Pancreas (tissue), 10 donors: ENCODE data around the gene NOCT. TPM values are rescaled to one million over a fixed set of nuclear protein-coding genes. Genes with fewer than 3 reads are reported as not detected.
"Not testable (repeated sequence)": the region's sequence is repeated elsewhere in the genome, so short reads cannot be mapped to it uniquely, and the experiment has no call there.

Source experiments
- ATAC-seq, 4 donors: fragments of 200-7000 bp; cut with Tn5 transposase; one replicate each; pipeline versions ENCODE4 v1.8.0 to v1.9.1; 2020; ENCODE audit warnings: mild to moderate bottlenecking in 4 of 4, moderate library complexity in 4 of 4
- DNase-seq, 6 donors: peaks; one replicate each; pipeline ENCODE4 v3.0.0-alpha.2; 2020
- FAIRE-seq: peaks from 2 replicates; lab custom pipeline; 2012; peaks lifted over from hg19 to GRCh38; lab: Jason Lieb, UNC
- H3K27ac ChIP-seq, 4 donors: fragments of 200-600 bp; sonication (generic); 1 replicate in 3 of 4; 2 replicates in 1 of 4; pipeline versions ENCODE4 v1.5.0 to v1.8.0; 2020
- H3K27me3 ChIP-seq, 4 donors: fragments of 200-600 bp; one replicate each; pipeline ENCODE4 v1.8.0; 2021
- H3K36me3 ChIP-seq, 3 donors: fragments of 200-600 bp; sonication (generic) in 1 of 3; one replicate each; pipeline versions ENCODE4 v1.5.0 to v1.8.0; 2020 to 2021
- H3K4me1 ChIP-seq, 3 donors: fragments of 200-600 bp; one replicate each; pipeline ENCODE4 v1.8.0; 2021
- H3K4me3 ChIP-seq, 4 donors: fragments of 200-600 bp; sonication (generic) in 2 of 4; one replicate each; pipeline versions ENCODE4 v1.5.0 to v1.8.0; 2020 to 2021
- H3K9me3 ChIP-seq, 4 donors: fragments of 200-600 bp; one replicate each; pipeline ENCODE4 v1.8.0; 2021
- WGBS, 2 donors: extraction: QIAGEN DNeasy Blood & Tissue Kit; methylation state at CpG; one replicate each; pipeline ENCODE4 v1.1.7; 2013; 5-methylcytosine and 5-hydroxymethylcytosine counted together
- intact Hi-C, 3 donors: fragments of 100-400 bp; cut with DNase I; formaldehyde crosslinking; loops; one replicate each; pipeline versions ENCODE4 v1.11.1 to v1.14.2; 2022
- polyA plus RNA-seq, 2 donors: library from polyadenylated mRNA; stranded (reverse); fragments of 200-250 nt; gene quantifications; one replicate each; pipeline ENCODE4 v1.2.3, GENCODE V29; 2013
- total RNA-seq, 6 donors: library from RNA; stranded (reverse); fragmentation: NEBNext Ultra II Directional in 4 of 6; extraction: Animal tissue kit (Norgen Biotek cat#: 25700) in 4 of 6; gene quantifications; one replicate each; pipeline versions ENCODE4 v1.2.1 to v1.2.4, GENCODE V29; 2021 to 2023
- TF ChIP-seq, protein P1 (sequence below), 4 donors: fragments of 200-600 bp; sonication (generic) in 3 of 4; IDR thresholded peaks; one replicate each; pipeline versions ENCODE4 v1.5.0 to v1.8.0; 2021; ENCODE audit warnings: antibody characterized with exemption in 4 of 4
- donor health status: healthy with polysubstance abuse.
- donor health status: DM: no; HTN: no; CAD: no; lungs with moderate emphysema.
- donor health status: DM: no; HTN: no; CAD: no.
- donor health status: control.
- donor health status: control.
- donor health status: Bipolar disorder and iron deficiency.
- donor health status: DM: yes; HTN: yes; CAD: no.
- donor health status: DM: no; HTN: no; CAD: no.
- donor health status: DM: no; HTN: no; CAD: no.
- donor health status: DM: yes; HTN: yes; CAD: no.

Gene NOCT
- total and polyA plus RNA-seq, 8 donors, result 1.6 to 4.4 (median 3.0) TPM

DNA sequence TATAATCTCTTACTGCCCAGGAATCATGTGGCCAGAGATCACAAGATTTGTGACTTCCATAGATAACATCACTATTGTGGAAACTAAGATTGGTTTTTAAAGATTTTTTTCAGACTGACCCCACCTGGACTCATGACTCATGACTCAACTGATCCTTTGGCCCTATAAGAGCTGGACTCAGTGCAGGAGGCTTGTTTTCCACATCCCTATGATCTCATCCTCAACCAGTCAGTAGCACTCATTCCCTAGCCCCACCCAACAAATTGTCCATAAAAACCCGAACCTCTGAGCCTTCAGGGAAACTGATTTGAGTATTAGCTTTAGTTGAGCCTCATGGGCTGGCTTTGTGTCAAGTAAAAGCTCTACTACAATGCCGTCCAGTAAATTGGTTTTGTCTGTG, 7.9 kb upstream of the NOCT start:
- no peak for ATAC-seq
- no peak overlapping the region for H3K27ac ChIP-seq
- no peaks in the 10 kb centered on the region for H3K27me3 ChIP-seq
- H3K4me1 ChIP-seq, result no peaks in the 10 kb centered on the region
- no peak for FAIRE-seq
- DNase-seq, result no peak
- TF ChIP-seq, protein P1, sequence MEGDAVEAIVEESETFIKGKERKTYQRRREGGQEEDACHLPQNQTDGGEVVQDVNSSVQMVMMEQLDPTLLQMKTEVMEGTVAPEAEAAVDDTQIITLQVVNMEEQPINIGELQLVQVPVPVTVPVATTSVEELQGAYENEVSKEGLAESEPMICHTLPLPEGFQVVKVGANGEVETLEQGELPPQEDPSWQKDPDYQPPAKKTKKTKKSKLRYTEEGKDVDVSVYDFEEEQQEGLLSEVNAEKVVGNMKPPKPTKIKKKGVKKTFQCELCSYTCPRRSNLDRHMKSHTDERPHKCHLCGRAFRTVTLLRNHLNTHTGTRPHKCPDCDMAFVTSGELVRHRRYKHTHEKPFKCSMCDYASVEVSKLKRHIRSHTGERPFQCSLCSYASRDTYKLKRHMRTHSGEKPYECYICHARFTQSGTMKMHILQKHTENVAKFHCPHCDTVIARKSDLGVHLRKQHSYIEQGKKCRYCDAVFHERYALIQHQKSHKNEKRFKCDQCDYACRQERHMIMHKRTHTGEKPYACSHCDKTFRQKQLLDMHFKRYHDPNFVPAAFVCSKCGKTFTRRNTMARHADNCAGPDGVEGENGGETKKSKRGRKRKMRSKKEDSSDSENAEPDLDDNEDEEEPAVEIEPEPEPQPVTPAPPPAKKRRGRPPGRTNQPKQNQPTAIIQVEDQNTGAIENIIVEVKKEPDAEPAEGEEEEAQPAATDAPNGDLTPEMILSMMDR (IDR thresholded peaks at IDR 0.05), result no peak
- WGBS, 2 donors, result 90 to 92% methylated on average over 2 of the region's 2 CpGs
- intact Hi-C loops, result no loop called here
- no peak overlapping the region for H3K4me3 ChIP-seq
- no peaks in the 10 kb centered on the region for H3K9me3 ChIP-seq
- H3K36me3 ChIP-seq, result no peaks in the 10 kb centered on the region

DNA sequence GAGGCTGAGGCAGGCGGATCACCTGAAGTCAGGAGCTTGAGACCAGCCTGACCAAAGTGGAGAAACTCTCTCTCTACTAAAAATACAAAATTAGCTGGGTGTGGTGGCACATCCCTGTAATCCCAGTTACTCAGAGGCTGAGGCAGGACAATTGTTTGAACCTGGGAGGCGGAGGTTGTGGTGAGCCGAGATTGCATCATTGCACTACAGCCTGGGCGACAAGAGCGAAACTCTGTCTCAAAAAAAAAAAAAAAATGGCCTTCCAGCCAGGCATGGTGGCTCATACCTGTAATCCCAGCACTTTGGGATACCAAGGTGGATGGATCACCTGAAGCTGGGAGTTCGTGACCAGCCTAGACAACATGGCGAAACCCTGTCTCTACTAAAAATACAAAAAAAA, 7.3 kb upstream of the NOCT start:
- H3K9me3 ChIP-seq, intact Hi-C loops, DNase-seq, ATAC-seq, FAIRE-seq, H3K27ac ChIP-seq, H3K4me1 ChIP-seq, H3K27me3 ChIP-seq, H3K36me3 ChIP-seq, H3K4me3 ChIP-seq: not testable (repeated sequence)
- 94 to 96% methylated on average over 7 of the region's 7 CpGs for WGBS, 2 donors

DNA sequence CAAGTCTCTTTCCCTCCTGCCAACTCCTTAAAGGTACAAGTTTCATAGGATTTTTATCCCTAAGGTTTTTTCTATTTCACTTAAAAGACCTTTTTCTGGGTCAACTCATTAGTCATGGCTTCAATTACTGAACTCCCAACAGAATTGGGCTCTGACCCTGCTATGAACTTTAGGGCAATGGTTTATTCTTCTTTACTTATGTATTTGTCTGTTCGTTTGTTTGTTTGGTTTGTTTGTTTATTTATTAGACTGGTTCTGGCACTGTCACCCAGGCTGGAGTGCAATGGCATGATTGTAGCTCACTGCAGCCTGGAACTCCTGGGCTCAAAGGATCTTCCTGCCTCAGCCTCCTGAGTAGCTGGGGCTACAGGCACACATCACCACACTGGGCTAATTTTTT, 5.9 kb upstream of the NOCT start:
- Histone ChIP-seq H3K9me3 (no peaks in the 10 kb centered on the region), H3K4me3 (no peak overlapping the region), H3K27ac (no peak overlapping the region), H3K36me3 (no peaks in the 10 kb centered on the region), H3K4me1 (peaks cover 6 to 8% (median 8%) of the 10 kb centered on the region in 3 donors), H3K27me3 (no peaks in the 10 kb centered on the region)
- DNase-seq (no peak), FAIRE-seq (no peak), ATAC-seq (no peak)
- TF ChIP-seq, protein P1 (IDR thresholded peaks at IDR 0.05), result no peak
- intact Hi-C loops, result no loop called here
- WGBS, 2 donors, result 13 to 26% methylated on average over 1 of the region's 1 CpG

DNA sequence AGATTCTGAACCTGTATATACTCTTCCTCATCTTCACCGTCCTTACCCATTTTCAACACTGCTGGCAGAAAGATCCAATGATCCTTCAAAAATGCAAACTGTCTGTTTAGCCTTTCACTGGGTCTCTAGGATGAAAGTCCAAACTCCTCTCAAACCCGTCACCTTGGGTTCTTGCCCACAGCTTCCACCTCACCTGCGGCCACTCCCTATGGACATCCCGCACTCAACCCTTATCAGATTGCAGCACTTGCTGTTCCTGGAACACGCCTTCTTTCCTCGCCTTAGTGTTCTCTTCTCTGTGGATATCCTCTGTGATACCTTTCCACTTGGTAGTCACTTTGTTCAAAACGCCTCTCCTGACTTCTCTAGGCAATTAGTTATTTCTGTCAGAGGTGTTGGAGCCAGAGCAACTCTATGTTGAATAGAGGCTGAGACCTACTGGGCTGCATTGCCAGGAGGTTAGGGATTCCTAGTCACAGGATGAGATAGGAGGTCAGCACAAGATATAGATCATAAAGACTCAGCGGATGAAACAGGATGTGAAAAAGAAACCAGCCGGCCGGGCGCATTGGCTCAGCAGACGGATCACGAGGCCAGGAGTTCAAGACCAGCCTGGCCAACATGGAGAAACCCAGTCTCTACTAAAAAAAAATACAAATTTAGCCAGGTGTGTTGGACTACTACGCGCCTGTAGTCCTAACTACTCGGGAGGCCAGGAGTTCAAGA, 4.2 kb upstream of the NOCT start:
- Histone ChIP-seq H3K9me3 (no peaks in the 10 kb centered on the region), H3K4me1 (peaks cover 6 to 12% (median 11%) of the 10 kb centered on the region in 3 donors), H3K4me3 (no peak overlapping the region), H3K27me3 (no peaks in the 10 kb centered on the region), H3K27ac (no peak overlapping the region), H3K36me3 (no peaks in the 10 kb centered on the region)
- FAIRE-seq (no peak), DNase-seq (no peak), ATAC-seq (no peak)
- WGBS, 2 donors, result 86% methylated on average over 16 of the region's 16 CpGs
- TF ChIP-seq, protein P1 (IDR thresholded peaks at IDR 0.05), result no peak
- intact Hi-C loops, result no loop called here

DNA sequence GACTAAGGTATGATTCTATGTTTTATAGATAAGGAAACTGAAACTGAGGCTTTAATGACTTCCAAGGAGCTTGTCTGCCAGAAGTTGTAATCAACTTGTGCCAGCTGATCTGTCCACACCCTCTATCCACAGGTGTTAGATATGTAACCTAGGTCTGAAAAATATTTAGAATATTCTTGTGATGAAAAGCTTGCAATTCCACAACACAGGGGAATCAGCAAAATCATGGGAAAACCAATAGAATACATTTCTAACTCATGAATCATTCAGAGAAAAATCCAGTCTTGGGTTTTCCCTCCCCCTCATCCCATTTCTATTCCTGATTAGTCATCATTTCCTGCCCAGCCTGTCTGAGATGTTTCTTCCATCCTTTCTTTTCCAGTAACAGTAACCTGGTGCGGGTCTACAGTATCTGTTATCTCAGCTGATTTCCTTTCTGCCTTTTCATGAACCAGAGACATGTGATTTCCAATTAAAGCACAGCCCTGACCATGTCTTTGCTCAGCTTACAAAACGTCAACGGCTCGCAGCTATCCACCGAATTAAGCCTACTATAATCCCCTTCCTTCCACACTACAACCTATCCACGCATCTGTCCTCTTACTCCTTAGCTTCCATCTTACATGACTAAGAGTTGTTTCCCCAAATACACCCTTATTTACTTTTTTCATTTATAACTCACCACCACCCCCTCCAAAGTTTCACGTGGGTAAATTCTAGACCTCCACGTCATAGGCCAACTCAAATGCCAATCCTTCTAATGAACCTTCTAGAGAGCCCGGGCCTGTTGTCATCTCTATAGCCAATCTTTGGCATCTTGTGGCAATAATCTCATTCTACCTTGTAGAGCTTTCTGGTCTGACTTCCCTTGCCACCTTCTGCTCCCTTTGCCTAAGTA, 961 bp upstream of the NOCT start:
- Histone ChIP-seq H3K9me3 (no peaks in the 10 kb centered on the region), H3K27me3 (no peaks in the 10 kb centered on the region), H3K27ac (peak overlapping the region; percentile 89 to 95 (median 92)), H3K36me3 (no peaks in the 10 kb centered on the region), H3K4me1 (peaks cover 15 to 22% (median 20%) of the 10 kb centered on the region in 3 donors), H3K4me3 (peak overlapping the region in 3 of 4 donors; percentile 40 to 79 (median 74))
- FAIRE-seq (peak; percentile 29), ATAC-seq (peak; percentile 10 to 69 (median 43)), DNase-seq (peak in 2 of 6 donors; percentile 17 to 25)
- TF ChIP-seq, protein P1 (IDR thresholded peaks at IDR 0.05), result no peak
- 41 to 44% methylated on average over 9 of the region's 9 CpGs for WGBS, 2 donors
- intact Hi-C loops, result no loop called here
